ENCODE measurements around the gene PM20D2. TPM values are rescaled to one million over a fixed set of nuclear protein-coding genes. Genes with fewer than 3 reads are reported as not detected.

Gene PM20D2
- polyA plus RNA-seq, 1 experiment = 2.4 TPM

- POLR2A ChIA-PET = no interaction called here
Measured at GRCh38 chr6:89198235-89198634, 52.4 kb downstream of the PM20D2 start.

GRCh38 chr6:89199579-89199978, 53.7 kb downstream of the PM20D2 start:
- H3K4me3 ChIP-seq (ENCODE audit: low read depth, low read length) = no peak overlapping the region
- DNase-seq (ENCODE audit: low read depth) = no peak
- ChIA-PET POLR2A (no interaction called here), CTCF (no interaction called here)
- no peaks in the 10 kb centered on the region for H3K36me3 ChIP-seq (ENCODE audit: control insufficient read depth, insufficient read depth, low read length)
- no peaks in the 10 kb centered on the region for H3K27me3 ChIP-seq (ENCODE audit: control insufficient read depth, insufficient read depth, low read length)
- TF ChIP-seq, protein P1, sequence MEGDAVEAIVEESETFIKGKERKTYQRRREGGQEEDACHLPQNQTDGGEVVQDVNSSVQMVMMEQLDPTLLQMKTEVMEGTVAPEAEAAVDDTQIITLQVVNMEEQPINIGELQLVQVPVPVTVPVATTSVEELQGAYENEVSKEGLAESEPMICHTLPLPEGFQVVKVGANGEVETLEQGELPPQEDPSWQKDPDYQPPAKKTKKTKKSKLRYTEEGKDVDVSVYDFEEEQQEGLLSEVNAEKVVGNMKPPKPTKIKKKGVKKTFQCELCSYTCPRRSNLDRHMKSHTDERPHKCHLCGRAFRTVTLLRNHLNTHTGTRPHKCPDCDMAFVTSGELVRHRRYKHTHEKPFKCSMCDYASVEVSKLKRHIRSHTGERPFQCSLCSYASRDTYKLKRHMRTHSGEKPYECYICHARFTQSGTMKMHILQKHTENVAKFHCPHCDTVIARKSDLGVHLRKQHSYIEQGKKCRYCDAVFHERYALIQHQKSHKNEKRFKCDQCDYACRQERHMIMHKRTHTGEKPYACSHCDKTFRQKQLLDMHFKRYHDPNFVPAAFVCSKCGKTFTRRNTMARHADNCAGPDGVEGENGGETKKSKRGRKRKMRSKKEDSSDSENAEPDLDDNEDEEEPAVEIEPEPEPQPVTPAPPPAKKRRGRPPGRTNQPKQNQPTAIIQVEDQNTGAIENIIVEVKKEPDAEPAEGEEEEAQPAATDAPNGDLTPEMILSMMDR (IDR thresholded peaks at IDR 0.05; ENCODE audit: insufficient read depth, low read depth, low read length) = no peak

More at GRCh38 chr6:89198235-89198634, 52.4 kb downstream of the PM20D2 start:
- no peaks in the 10 kb centered on the region for H3K36me3 ChIP-seq (ENCODE audit: control insufficient read depth, insufficient read depth, low read length)
- H3K27me3 ChIP-seq (ENCODE audit: control insufficient read depth, insufficient read depth, low read length) = no peaks in the 10 kb centered on the region
- H3K4me3 ChIP-seq (ENCODE audit: low read depth, low read length) = no peak overlapping the region
- no peak for DNase-seq (ENCODE audit: low read depth)
- TF ChIP-seq, protein P1 (IDR thresholded peaks at IDR 0.05; ENCODE audit: insufficient read depth, low read depth, low read length) = no peak
- CTCF ChIA-PET = no interaction called here

DNA sequence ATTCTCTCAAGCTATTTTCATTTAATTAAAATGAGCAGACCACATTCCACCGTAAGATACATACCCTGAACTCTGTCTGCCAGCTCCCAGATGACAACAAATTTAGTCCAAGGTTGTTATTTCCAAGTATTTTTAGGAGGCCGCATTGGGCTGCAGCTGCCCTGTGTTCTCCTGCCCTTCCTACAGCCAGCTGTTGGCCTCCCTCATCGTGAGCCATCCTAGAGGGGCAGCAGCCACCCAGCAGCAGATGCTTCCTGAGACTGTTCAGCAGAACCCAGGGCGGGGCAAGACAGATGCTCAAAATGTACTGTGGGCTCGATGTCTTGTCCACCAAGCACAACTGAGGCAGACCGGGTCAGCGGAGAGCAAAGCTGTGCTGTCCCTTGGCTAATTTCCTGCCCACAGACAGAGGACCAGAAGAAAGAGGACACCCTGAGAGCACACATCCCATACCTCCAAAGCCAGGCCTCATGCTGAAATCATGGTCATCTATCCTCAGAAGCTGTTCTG, 54.9 kb downstream of the PM20D2 start:
- no peak for DNase-seq (ENCODE audit: low read depth)
- no peaks in the 10 kb centered on the region for H3K27me3 ChIP-seq (ENCODE audit: control insufficient read depth, insufficient read depth, low read length)
- ChIA-PET POLR2A (no interaction called here), CTCF (no interaction called here)
- no peaks in the 10 kb centered on the region for H3K36me3 ChIP-seq (ENCODE audit: control insufficient read depth, insufficient read depth, low read length)
- no peak overlapping the region for H3K4me3 ChIP-seq (ENCODE audit: low read depth, low read length)
- TF ChIP-seq, protein P1 (IDR thresholded peaks at IDR 0.05; ENCODE audit: insufficient read depth, low read depth, low read length) = no peak

DNA sequence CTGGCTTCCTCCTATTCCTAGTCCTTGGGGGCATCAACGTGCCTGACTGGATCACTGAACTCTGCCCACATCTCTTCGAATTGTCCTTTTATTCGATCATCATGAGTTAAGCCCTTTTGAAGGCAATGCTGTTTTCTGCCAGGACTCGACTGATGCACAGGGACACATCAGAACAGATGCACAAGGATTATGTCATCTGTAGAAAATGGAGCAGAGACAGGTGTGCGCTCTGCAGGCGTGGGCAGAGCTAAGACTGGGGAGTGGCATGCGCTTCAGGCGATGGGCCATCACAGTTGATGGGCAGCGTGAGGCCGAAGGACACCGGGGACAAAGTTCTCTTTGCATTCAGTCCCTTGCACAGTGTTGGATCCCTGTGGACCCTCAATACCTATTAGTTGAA, 58.2 kb downstream of the PM20D2 start:
- Histone ChIP-seq H3K4me3 (ENCODE audit: low read depth, low read length) (no peak overlapping the region), H3K27me3 (ENCODE audit: control insufficient read depth, insufficient read depth, low read length) (no peaks in the 10 kb centered on the region), H3K36me3 (ENCODE audit: control insufficient read depth, insufficient read depth, low read length) (no peaks in the 10 kb centered on the region)
- CTCF ChIA-PET = no interaction called here
- POLR2A ChIA-PET = no interaction called here
- TF ChIP-seq, protein P1 (IDR thresholded peaks at IDR 0.05; ENCODE audit: insufficient read depth, low read depth, low read length) = no peak
- no peak for DNase-seq (ENCODE audit: low read depth)

DNA sequence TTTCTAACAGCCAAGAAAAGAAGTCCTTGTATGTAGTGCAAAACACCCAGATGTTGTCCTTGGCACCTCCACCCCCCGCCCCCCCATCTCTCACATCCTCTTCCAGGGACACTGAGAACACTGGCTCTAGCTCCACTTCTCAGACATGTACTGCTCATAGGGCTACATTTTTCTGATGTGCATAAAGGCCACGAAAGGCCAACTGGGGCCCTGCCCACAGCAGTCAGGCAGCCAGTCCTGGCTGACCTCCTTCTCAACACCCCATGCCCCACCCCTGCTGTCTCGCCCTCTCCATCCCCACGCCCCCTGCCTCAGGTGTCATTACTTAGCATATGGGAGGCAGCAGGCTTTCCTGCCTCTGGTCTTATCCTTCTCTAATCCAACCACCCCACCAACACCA, 60.0 kb downstream of the PM20D2 start:
- POLR2A ChIA-PET = no interaction called here

More for the DNA sequence above, 60.0 kb downstream of the PM20D2 start:
- DNase-seq (ENCODE audit: low read depth) = no peak
- no peak overlapping the region for H3K4me3 ChIP-seq (ENCODE audit: low read depth, low read length)
- CTCF ChIA-PET = interaction anchor here (1.0 kb wide), 1 partner anchor 16 kb away, joined by 4 read pairs; no protein-coding TSS in a partner anchor
- no peaks in the 10 kb centered on the region for H3K27me3 ChIP-seq (ENCODE audit: control insufficient read depth, insufficient read depth, low read length)
- H3K36me3 ChIP-seq (ENCODE audit: control insufficient read depth, insufficient read depth, low read length) = no peaks in the 10 kb centered on the region
- TF ChIP-seq, protein P1 (IDR thresholded peaks at IDR 0.05; ENCODE audit: insufficient read depth, low read depth, low read length) = no peak

Data from BJ (cell line).